ENCODE data around the gene CTNND2.

GRCh38 chr5:11251247-11251646, 653.0 kb downstream of the CTNND2 start:
- TF ChIP-seq YY1 (IDR thresholded peaks at IDR 0.05; ENCODE audit: insufficient read depth, insufficient read length) (no peak), ZNF274 (IDR thresholded peaks at IDR 0.05; ENCODE audit: low read depth, low read length) (no peak), SUZ12 (IDR thresholded peaks at IDR 0.05; ENCODE audit: extremely low read depth, insufficient read depth, insufficient read length) (no peak)
